ENCODE data around the gene EN2.

Gene EN2

DNA sequence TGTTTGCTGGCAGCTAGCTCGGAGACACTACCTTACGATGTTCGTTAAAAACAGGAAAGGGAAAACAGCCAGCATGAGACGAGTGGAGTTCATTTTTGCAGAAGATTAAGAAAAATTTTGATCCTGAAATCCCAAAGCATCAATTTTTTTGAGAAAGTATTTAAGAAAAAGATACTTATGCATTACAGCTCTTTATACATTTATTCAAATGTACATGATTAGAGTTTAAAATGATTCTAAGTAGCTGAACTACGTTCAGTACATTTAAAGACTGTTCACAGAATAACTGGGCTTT lies 53.7 kb downstream of the EN2 start:
- DNase-seq = no peak

DNA sequence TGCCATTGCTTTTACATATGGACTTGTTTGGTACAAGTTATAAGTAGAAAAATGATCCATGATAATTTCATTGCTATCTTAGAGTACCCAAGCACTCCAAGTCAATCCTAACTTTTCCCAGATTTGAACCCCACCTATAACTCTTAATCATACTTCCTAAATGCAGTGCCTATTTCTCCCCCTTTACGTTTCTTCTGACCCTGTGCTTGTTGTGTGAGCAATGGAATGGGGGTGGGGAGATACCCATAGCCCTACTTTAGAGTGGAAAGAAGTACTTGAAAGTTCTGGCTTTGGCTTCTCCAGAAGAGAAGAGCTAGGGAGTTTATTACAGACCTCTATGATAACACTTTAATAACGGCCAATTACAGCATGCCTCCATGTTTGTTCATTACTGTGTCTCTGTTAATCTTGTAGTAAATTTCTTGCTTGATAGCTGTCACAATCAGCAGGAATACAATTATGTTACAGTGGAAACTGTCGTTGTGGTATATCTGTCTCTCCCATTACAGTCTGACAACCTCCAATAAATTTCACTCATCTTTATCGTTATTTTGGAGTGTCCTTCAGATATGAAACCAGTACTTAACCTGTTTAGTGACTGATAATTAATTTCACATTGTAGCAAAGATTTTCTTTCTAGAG lies 54.4 kb downstream of the EN2 start:
- DNase-seq = no peak

DNA sequence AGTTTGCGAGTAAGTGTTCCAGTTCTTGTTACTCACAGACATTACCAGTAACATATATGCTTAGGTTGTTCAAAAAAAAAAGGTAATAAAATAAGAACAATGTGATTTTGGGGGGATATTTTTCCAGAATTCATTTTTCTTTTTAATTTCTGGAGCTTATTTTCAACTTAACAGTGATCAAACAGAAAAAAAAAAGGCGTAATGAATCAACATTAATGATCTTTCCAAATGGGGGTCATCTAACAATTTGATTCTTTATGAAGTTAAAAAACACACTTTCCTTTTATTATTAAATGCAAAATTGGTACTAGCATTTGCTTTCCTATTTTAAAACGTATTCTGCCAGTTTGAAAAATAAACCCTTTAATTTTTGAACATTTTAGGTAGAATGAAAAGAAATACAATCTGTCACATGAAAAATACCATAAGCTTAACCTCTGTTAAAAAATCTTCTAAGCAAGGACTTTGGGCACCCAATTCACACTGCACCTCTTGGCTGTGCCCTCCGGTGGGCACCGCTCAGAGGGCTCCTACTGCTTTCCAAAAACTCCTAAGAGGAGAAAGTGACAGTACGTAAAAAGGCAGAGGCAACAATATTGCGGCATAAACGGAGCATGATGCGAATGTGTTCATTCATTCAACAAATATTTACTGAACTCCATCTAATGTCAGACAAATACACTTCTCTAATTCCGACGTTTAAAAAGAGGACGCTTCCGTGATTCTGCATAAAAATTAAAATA lies 55.8 kb downstream of the EN2 start:
- DNase-seq = no peak

DNA sequence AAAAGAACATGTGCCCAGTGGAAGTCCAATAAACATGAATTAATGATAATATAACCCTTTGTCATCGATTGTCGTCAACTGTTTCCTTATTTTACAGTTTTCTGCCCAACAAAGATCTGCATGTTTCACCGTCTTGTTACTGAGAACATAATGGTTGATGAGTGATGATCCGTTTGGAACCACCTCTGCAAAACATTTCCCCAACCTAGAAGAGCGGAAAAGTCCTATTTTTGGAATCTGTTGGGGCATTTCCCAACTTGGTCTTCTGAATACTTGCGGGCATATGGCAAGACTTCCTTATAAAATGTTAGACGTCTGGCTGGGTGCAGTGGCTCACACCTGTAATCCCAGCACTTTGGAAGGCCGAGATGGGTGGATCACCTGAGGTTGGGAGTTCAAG lies 56.4 kb downstream of the EN2 start:
- DNase-seq = no peak
